HG03565 (cell line): Measurements from ENCODE around the gene TXN2.
"Not testable (repeated sequence)": the region's sequence is repeated elsewhere in the genome, so short reads cannot be mapped to it uniquely, and the experiment has no call there.

Experiments used
- ATAC-seq: cut with Tn5 transposase; IDR thresholded peaks from one replicate; pipeline ENCODE4 v1.9.1; 2021; ENCODE audit warnings: mild to moderate bottlenecking, moderate library complexity; ENCODE audit not compliant: unreplicated experiment

TXN2 gene

DNA sequence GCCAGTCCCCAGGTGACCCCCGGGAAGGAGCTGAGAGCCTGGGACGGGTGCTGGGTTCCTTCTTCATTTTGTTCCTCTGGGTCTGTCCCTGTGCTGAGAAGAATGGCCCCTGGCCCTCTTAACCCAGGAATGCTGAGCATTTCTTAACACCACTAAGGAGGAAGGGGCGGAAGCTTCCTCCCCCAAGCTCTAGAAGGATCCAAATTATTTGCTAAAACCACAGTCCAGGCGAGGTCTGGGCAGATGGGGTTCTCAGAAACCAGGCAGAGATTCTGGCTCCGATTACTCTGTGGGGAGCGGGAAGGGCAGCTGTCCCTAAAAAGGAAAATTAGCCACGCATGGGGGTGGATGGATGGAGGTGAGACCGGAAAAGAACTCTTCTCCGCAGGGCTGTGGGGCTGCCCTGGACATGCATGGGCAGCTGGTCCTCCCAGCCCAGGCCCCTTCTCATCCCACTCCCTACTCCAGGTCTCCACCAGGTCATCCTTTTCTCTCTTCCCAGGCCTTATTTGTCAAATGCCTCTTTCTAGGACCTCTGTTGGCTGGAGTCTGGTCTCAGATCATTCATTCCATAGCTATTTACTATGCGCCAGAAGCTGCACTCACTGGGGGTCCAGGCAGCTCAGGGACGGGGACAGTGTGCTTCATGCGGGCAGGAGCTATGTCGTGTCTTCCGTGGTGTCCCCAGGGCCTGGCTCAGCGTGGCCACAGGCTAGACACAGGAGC is 48.7 kb downstream of the TXN2 start:
- no peak for ATAC-seq

DNA sequence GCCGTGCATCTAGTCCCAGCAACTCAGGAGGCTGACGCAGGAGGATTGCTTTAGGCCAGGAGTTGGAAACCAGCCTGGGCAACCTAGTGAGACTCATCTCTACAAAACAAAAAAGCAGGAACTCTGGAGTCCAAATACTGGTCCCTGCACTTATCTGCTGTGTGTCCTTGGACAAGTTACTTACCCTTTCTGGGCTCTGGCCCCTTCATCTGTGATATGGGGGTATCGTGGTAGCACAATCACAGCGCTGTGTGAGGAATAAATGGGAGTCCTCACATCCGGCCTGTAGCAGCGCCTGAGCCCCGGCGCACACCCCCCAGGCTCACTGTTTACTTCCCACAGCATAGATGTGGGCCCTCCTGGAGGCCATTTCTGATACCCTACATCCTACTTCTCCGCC is 49.5 kb downstream of the TXN2 start:
- ATAC-seq, result no peak

DNA sequence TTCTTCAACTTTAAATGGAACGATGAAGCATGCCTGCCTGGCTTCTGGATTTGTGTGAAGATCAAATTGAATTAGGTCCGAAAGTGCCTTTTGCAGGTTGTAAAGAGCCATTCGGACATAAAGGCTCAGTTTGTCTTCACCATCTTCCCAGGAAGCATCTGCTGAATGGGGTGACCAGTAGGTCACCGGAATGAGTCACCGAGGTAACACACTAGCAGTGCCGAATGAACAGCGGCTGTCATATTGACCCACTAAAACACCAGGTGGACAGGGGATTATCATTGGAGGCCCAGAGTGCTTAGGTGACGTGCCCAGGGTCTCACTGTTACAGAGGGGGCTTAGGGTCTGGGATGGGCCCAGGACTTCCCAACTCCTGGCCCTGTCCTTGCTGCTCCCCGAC is 50.6 kb downstream of the TXN2 start:
- no peak for ATAC-seq

DNA sequence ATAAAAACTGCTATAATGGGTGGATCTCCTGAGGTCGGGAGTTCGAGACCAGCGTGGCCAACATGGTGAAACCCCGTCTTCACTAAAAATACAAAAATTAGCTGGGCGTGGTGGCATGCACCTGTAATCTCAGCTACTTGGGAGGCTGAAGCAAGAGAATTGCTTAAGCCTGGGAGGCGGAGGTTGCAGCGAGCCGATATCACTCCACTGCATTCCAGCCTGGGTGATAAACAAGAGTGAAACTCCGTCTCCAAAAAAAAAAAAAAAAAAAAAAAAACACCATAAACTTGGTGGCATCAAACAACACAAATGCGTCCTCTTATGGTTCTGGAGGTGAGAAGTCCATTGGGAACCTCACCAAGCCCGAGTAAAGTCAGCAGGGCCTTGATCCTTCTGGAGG is 53.5 kb downstream of the TXN2 start:
- ATAC-seq, result not testable (repeated sequence)

DNA sequence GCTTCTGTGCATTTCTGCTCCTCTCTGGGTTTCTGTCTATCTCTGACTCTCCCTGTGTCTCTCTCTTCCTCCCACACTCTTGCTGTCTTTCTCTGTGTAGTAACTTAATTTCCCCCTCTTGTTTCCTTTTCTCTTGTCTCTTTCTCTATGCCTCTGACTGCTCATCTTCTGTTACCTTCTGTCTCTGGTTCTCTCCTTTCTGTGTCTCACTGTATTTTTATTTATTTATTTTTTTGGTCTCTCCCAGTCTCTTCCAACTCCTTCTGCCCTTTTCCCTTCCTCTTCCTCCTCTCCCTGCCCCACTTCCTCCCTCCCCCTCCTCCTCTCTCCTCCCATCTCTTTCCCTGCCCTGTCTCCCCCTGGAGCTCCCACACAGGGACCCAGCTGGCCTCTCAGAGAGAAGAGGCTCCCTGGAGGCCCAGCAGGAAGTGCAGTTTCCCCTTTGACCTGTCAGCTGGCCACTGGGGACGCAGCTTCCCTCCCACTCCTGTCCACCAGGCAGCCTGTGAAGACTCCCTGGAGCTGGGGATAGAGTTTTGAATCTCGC is 55.4 kb downstream of the TXN2 start:
- ATAC-seq, result no peak

DNA sequence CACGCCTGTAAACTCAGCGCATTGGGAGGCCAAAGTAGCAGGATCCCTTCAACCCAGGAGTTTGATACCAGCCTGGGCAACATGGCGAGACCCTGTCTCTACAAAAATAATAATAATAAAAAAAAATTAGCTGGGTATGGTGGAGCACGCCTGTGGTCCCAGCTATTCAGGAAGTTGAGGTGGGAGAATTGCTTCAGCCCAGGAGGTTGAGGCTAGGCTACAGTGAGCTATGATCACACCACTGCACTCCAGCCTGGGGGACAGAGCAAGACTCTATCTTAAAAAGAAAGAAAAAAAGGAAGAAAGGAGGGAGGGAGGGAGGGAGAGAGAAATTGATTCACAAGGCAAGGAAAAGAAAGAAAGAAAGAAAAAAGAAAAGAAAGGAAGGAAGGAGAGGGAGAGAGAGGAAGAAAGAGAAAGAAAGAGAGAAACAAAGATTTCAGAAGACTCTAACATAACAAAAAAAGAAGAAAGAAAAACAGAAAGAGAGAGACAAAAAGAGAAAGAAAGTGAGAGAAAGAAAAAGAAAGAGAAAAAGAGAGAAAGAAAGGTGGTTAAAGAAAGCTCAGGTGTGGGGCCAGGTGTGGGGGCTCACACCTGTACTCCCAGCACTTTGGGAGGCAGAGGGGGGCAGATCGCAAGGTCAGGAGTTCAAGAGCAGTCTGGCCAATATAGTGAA is 56.4 kb downstream of the TXN2 start:
- no peak for ATAC-seq

DNA sequence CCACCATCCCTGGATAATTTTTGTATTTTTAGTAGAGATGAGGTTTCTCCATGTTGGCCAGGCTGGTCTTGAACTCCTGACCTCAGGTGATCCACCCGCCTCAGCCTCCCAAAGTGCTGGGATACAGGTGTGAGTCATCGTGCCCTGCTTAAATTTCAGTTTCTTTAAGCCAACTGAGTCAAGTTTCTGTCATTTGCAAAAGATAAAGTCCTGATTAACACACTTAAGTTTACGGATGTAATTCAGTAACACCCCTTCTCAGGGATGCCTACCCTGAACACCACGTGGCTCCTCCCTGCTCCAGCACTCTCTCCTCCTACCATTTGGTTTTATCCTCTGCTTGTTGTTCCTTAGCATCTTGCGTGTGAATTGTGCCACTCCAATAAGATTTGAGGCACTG is 57.0 kb downstream of the TXN2 start:
- not testable (repeated sequence) for ATAC-seq

DNA sequence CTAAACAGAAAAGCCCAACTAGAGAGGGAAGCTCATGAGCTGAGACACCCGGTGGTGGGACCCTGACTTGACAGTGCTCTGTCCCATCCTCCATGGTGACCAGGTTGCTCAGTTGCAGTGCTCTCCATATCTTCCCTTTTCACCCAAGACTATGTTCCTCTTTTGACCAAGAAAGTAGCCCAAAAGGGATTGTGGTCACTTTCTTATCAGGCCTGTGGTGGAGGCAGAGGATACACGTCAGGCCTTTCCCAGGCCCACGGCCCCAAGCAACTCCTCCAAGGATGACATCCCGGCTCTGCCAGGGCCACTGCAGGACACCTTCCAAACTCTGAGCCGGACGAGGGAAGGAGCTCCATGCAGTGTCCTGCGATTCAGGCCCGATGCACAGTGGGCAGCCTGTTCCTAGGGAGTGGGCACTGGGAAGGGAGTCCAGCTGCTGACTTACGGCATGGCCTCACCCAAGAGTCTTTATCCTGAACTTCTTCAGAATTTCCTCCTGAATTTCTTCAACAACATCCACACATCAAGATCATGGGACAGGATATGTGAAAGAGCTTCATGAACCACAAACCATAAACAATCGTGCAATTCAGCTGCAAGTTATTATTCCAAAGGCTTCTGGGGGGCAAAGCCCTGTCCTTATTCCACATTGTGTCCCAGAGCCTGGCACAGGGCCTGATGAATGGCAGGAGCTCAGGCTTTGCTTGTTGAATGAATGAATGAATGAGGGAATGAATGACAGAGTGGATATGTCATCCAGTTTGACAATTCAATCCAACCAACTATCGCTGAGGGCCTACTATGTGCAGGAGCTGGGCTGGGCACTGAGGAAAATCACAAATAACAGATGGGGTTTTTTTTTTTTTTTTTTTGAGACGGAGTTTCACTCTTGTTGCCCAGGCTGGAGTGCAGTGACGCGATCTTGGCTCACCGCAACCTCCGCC is 57.7 kb downstream of the TXN2 start:
- no peak for ATAC-seq

DNA sequence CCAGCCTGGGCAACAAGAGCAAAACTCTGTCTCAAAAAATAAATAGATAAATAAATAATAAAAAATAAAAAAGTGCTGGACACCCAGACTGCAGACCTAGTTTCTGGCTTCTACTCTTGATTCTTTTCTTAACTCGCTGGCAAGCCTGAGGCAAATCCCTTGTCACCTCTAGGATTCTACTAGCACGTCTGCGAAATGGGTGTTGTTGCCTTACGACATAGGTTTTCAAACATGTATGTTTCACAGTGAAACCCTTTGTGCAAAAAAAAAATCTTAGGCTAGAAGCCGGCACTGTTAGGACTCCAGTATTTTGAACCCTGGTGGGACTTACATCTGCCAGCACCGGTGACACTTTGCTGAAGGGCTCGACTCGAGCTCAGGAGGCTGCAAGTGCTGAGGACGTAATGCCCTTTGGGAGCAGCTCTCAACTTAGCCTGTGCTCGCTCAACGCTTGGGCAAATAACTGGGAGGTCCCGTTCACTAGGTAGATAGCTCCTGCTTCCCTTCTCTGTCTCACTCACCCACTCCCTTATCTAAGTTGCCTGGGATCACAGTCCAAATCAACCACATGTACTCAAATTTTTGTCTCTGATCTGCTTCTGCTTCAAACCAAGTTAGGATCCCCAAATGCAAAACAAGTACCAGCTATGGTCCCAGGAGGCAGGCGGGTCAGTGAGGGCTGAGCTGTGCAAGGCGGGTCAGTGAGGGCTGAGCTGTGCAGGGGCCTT is 59.0 kb downstream of the TXN2 start:
- no peak for ATAC-seq

DNA sequence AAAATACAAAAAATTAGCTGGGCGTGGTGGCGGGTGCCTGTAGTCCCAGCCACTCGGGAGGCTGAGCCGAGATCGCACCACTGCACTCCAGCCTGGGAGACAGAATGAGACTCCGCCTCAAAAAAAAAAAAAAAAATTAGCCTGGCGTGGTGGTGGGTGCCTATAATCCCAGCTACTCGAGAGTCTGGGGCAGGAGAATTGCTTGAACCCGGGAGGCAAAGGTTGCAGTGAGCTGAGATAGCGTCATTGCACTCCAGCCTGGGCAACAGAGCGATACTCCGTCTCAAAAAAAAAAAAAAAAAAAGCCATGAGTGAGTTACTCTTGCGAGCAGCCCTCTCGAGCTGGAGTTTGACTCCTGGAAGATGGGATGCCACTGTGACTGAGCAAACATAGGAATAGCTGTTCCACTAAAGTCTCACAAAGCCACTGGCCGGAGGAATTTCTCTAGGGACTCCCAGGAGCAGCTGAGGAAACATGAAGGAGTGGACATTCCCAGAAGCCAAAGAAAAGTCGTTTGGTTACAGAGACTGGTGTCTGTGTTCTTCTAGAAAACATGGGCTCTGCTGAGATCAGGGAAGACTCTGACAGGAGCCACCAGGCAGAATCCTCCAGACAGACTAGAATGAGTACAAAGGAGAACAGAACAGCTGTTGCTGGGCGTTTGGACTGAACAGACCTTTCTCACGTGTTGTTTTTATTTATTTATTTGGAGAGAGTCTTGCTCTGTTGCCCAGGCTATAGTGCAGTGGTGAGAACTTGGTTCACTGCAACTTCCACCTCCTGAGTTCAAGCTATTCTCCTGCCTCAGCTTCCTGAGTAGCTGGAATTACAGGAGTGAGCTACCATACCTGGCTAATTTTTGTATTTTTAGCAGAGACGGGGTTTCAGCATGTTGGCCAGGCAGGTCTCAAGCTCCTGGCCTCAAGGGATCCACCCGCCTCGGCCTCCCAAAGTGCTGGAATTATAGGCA is 61.2 kb downstream of the TXN2 start:
- ATAC-seq, result no peak

DNA sequence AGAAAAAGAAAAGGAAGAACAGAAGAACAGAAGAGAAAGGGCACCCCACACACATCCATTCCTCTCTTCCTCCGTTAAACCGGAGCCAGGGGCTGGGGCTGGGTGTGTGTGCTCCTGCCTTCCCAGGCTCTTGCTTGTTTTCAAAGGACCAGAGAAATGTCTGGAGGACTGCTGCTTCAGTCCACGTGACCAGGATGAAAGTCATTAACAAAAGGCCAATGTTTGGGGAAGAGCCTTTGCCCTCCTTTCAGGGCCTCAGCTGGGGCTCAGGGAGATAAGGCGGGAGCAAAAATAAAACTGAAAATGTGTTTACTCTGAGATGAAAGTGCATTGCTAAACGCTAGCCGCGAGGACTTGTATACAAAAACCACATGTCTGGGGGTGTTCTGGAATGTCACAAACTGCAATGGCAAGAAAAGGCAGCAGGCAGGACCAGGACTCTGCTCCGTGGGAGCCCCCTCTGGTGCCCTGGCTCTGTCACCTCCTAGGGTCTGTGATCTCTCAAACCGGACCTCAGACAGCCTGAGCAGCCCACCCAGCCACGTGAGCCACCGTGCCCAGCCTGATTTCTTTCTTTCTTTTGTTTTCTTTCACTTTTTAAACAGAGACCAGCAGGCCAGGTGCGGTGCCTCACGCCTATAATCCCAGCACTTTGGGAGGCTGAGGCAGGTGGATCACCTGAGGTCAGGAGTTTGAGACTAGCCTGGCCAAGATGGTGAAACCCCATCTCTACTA is 62.1 kb downstream of the TXN2 start:
- no peak for ATAC-seq

DNA sequence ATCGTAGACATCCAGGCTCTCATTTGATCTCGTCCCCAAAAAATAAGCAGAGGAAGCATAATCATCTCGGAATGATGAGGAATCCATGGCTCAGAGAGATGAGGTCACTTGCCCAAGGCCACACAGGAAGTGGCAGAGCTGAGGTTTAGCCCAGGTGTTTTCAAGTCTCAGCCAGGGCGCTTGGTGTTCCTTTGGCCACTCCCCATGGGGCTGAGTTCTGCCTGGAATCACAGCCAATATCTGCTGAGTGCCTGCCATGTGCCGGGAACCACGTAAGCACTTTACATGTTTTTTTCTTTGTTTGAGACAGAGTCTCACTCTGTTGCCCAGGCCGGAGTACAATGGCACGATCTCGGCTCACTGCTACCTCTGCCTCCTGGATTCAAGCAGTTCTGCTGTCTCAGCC is 64.2 kb downstream of the TXN2 start:
- no peak for ATAC-seq
